OCI-LY7 (cell line): ENCODE measurements around the gene PPP1R37. TPM values are rescaled to one million over a fixed set of nuclear protein-coding genes. Genes with fewer than 3 reads are reported as not detected.

Experiments used
- BruUV-seq: library from RNA; stranded (reverse); fragments of 400-500 nt; replicated peaks from 2 replicates; lab custom pipeline; 2021; lab: Mats Ljungman, UMichigan
- CTCF ChIA-PET: fragments of 300-600 bp; sonication (Branson Sonifier 250); formaldehyde crosslinking; loops from one replicate; lab custom pipeline; 2022; ENCODE audit warnings: antibody characterized with exemption; ENCODE audit not compliant: unreplicated experiment; lab: Charles Lee
- POLR2A ChIA-PET: fragments of 300-600 bp; sonication (Branson Sonifier 250); formaldehyde crosslinking; loops from one replicate; lab custom pipeline; 2022; ENCODE audit warnings: antibody characterized with exemption; lab: Charles Lee
- DNase-seq: peaks from one replicate; pipeline ENCODE4 v3.0.0-alpha.2; 2015; ENCODE audit warnings: low spot score
- H2AFZ ChIP-seq: fragments of 200-600 bp; sonication (generic), shearing (Covaris generic); 2 replicates; pipeline ENCODE4 v1.6.1; 2014; ENCODE audit warnings: mild to moderate bottlenecking, antibody characterized with exemption, low read length, moderate library complexity
- H3K27ac ChIP-seq: fragments of 200-600 bp; sonication (generic); 2 replicates; pipeline ENCODE4 v1.5.1; 2014; ENCODE audit warnings: mixed run types, low read depth, mild to moderate bottlenecking, moderate library complexity, low read length, inconsistent platforms; ENCODE audit not compliant: poor library complexity, severe bottlenecking
- H3K36me3 ChIP-seq: fragments of 200-600 bp; sonication (generic); 2 replicates; pipeline ENCODE4 v1.6.1; 2014; ENCODE audit warnings: mild to moderate bottlenecking, antibody characterized with exemption, low read length, moderate library complexity, mixed read lengths; ENCODE audit not compliant: insufficient read depth
- H3K4me1 ChIP-seq: fragments of 200-600 bp; sonication (generic); 2 replicates; pipeline ENCODE4 v1.5.1; 2014; ENCODE audit warnings: mild to moderate bottlenecking, low read length; ENCODE audit not compliant: insufficient read depth, poor library complexity, severe bottlenecking
- H3K4me2 ChIP-seq: fragments of 200-600 bp; sonication (generic); 2 replicates; pipeline ENCODE4 v1.6.1; 2014; ENCODE audit warnings: mild to moderate bottlenecking, low read length
- H3K4me3 ChIP-seq: fragments of 200-600 bp; sonication (generic); 2 replicates; pipeline ENCODE4 v1.5.1; 2014; ENCODE audit warnings: mild to moderate bottlenecking, low read depth, low read length; ENCODE audit not compliant: poor library complexity, severe bottlenecking
- H3K79me2 ChIP-seq: fragments of 200-600 bp; sonication (generic); 2 replicates; pipeline ENCODE4 v1.6.1; 2016; ENCODE audit warnings: low read depth, mild to moderate bottlenecking, low read length, moderate library complexity, mixed read lengths; ENCODE audit not compliant: insufficient read depth
- H3K9me2 ChIP-seq: fragments of 200-600 bp; sonication (generic); 2 replicates; pipeline ENCODE4 v1.6.1; 2016; ENCODE audit warnings: mild to moderate bottlenecking, low read length, mixed read lengths; ENCODE audit not compliant: insufficient read depth
- H3K9me3 ChIP-seq: fragments of 200-600 bp; sonication (generic); 2 replicates; pipeline ENCODE4 v1.6.1; 2014; ENCODE audit warnings: mild to moderate bottlenecking, mixed run types, low read length, mixed read lengths
- H4K20me1 ChIP-seq: fragments of 200-600 bp; sonication (generic); 2 replicates; pipeline ENCODE4 v1.6.1; 2014; ENCODE audit warnings: mild to moderate bottlenecking, antibody characterized with exemption, low read length, moderate library complexity, mixed read lengths; ENCODE audit not compliant: insufficient read depth
- EZH2phosphoT487 ChIP-seq: fragments of 200-600 bp; sonication (generic); IDR thresholded peaks from 2 replicates; pipeline ENCODE4 v1.6.1; 2018; ENCODE audit warnings: low read depth, borderline replicate concordance, mild to moderate bottlenecking, mixed run types, antibody characterized with exemption, low read length, moderate library complexity, mixed read lengths
- intact Hi-C: fragments of 100-400 bp; cut with micrococcal nuclease; formaldehyde crosslinking; loops from one replicate; pipeline ENCODE4 v1.10.0; 2022; ENCODE audit not compliant: unreplicated experiment
- total RNA-seq, 2 experiments: library from RNA; depleted of rRNA in 1 of 2; stranded (reverse); fragments of >200 nt in 1 of 2; shearing (Covaris generic) in 1 of 2; gene quantifications; 2 replicates each; pipeline ENCODE4 v1.2.3, GENCODE V29; 2014 to 2022
- TF ChIP-seq, protein P1 (sequence below): fragments of 200-600 bp; sonication (generic); conservative IDR thresholded peaks from 2 replicates; pipeline ENCODE4 v1.5.1; 2014; ENCODE audit warnings: mild to moderate bottlenecking, antibody characterized with exemption, low read length, moderate library complexity, mixed read lengths

PPP1R37 gene
- total RNA-seq, 2 experiments from 2014 or later = 24.7 to 48.6 TPM

DNA sequence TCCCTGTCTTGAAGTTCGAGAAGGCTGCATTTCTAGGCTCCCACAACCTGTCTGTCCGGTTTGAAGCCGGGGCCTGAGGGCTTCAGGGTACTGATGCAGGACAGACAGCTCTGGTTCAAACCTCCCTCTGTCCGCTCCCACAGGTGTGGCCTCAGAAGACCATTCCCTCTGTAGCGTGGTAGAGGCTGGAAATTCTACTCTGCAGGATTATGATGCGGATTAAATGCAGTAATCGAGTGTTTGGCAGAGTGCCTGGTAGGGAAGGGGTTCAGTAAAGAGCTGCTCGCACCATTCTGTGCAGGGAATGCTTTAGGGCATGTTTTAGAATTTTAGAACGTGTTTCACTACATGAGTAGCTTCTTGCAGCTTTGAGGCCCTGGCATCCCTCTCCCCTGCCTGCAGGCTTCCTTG, 30.5 kb downstream of the PPP1R37 start:
- BruUV-seq = no TSS peak
- CTCF ChIA-PET = no interaction called here

DNA sequence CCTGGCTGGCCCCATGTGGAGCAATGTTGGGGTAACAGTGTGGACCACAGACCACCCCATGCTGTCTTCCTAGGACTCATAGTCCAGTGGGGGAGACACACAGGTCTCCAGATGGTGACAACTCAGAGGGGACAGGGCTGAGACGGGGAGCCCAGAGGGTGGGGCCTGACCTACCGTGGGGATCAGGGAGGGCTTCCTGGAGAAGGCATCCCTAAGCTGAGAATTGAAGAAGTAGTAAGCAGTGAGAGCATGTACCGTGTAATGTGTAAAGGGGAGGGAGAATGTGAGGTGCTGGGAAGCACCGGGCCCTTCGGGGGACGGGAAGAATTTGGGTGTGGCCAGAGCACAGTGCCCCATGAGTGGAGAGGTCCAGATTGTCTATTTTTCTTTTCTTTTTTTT, 31.0 kb downstream of the PPP1R37 start:
- CTCF ChIA-PET = no interaction called here

More for the DNA sequence above, 30.5 kb downstream of the PPP1R37 start:
- H3K27ac ChIP-seq = no peak overlapping the region
- DNase-seq = no peak
- H3K79me2 ChIP-seq = peaks cover 29% of the 10 kb centered on the region; the same call in 1 of the 2 replicates
- intact Hi-C loops = no loop called here
- peaks cover 8% of the 10 kb centered on the region for H3K36me3 ChIP-seq
- H3K4me1 ChIP-seq = peaks cover 50% of the 10 kb centered on the region
- no peaks in the 10 kb centered on the region for H3K9me2 ChIP-seq
- POLR2A ChIA-PET = interaction anchor here (0.6 kb wide), 1 partner anchor 352 kb away, joined by 4 read pairs; no protein-coding TSS in a partner anchor
- H3K4me2 ChIP-seq = no peak overlapping the region
- H2AFZ ChIP-seq = no peak overlapping the region
- H3K4me3 ChIP-seq = no peak overlapping the region
- TF ChIP-seq EZH2phosphoT487 = no peak
- TF ChIP-seq, protein P1, sequence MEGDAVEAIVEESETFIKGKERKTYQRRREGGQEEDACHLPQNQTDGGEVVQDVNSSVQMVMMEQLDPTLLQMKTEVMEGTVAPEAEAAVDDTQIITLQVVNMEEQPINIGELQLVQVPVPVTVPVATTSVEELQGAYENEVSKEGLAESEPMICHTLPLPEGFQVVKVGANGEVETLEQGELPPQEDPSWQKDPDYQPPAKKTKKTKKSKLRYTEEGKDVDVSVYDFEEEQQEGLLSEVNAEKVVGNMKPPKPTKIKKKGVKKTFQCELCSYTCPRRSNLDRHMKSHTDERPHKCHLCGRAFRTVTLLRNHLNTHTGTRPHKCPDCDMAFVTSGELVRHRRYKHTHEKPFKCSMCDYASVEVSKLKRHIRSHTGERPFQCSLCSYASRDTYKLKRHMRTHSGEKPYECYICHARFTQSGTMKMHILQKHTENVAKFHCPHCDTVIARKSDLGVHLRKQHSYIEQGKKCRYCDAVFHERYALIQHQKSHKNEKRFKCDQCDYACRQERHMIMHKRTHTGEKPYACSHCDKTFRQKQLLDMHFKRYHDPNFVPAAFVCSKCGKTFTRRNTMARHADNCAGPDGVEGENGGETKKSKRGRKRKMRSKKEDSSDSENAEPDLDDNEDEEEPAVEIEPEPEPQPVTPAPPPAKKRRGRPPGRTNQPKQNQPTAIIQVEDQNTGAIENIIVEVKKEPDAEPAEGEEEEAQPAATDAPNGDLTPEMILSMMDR = no peak
- peaks cover 6% of the 10 kb centered on the region; the same call in 1 of the 2 replicates for H4K20me1 ChIP-seq
- no peaks in the 10 kb centered on the region for H3K9me3 ChIP-seq

More for the DNA sequence above, 31.0 kb downstream of the PPP1R37 start:
- POLR2A ChIA-PET = interaction anchor here (0.6 kb wide), 1 partner anchor 352 kb away, joined by 4 read pairs; no protein-coding TSS in a partner anchor
- peaks cover 4% of the 10 kb centered on the region; the same call in 1 of the 2 replicates for H4K20me1 ChIP-seq
- no TSS peak for BruUV-seq
- TF ChIP-seq EZH2phosphoT487 = no peak
- TF ChIP-seq, protein P1 = no peak
- no peak overlapping the region for H3K27ac ChIP-seq
- H3K9me2 ChIP-seq = no peaks in the 10 kb centered on the region
- peaks cover 26% of the 10 kb centered on the region; the same call in 1 of the 2 replicates for H3K79me2 ChIP-seq
- no peak overlapping the region for H3K4me3 ChIP-seq
- no peak overlapping the region for H2AFZ ChIP-seq
- no peak for DNase-seq
- H3K4me1 ChIP-seq = peaks cover 44% of the 10 kb centered on the region
- peaks cover 8% of the 10 kb centered on the region for H3K36me3 ChIP-seq
- H3K4me2 ChIP-seq = no peak overlapping the region
- no peaks in the 10 kb centered on the region for H3K9me3 ChIP-seq
- intact Hi-C loops = no loop called here
